Coronary artery (tissue), 2 donors: ENCODE measurements around the gene MYOF.
"Not testable (repeated sequence)": the region's sequence is repeated elsewhere in the genome, so short reads cannot be mapped to it uniquely, and the experiment has no call there.

Experiments used
- DNase-seq: peaks from one replicate; pipeline ENCODE4 v3.0.0-alpha.2; 2017; ENCODE audit warnings: low spot score
- H3K27ac ChIP-seq, 2 donors: fragments of 200-600 bp; sonication (generic); one replicate each; pipeline ENCODE4 v1.5.1; 2016 to 2019
- H3K4me3 ChIP-seq: fragments of 200-600 bp; sonication (generic); 2 replicates; pipeline ENCODE4 v1.5.1; 2016; ENCODE audit warnings: mild to moderate bottlenecking, moderate library complexity
- TF ChIP-seq, protein P1 (sequence below): fragments of 200-600 bp; sonication (generic); IDR thresholded peaks from one replicate; pipeline ENCODE4 v1.5.1; 2019; ENCODE audit warnings: antibody characterized with exemption

The MYOF gene

DNA sequence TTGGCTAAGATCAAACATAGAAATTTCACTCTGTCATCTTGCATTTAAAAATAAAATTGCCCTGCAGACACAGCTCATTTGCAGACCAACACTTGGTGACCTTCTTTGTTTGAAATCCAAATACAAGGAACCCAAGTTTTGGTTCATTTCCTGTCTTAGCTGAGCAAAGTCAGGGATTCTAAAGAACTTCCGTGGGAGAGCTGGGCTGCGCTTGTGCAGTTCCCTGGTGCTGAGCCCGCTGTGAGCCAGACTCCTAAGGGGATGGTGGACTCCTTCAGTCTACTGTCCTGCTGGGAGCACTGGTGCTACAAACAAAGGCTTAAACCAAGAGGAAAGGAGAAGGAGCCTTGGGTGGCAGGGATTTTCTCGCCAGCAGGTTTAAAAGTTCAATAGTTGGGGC, 60.0 kb downstream of the MYOF start:
- peak overlapping the region; percentile 36 to 76 for H3K27ac ChIP-seq
- no peak for DNase-seq
- TF ChIP-seq, protein P1, sequence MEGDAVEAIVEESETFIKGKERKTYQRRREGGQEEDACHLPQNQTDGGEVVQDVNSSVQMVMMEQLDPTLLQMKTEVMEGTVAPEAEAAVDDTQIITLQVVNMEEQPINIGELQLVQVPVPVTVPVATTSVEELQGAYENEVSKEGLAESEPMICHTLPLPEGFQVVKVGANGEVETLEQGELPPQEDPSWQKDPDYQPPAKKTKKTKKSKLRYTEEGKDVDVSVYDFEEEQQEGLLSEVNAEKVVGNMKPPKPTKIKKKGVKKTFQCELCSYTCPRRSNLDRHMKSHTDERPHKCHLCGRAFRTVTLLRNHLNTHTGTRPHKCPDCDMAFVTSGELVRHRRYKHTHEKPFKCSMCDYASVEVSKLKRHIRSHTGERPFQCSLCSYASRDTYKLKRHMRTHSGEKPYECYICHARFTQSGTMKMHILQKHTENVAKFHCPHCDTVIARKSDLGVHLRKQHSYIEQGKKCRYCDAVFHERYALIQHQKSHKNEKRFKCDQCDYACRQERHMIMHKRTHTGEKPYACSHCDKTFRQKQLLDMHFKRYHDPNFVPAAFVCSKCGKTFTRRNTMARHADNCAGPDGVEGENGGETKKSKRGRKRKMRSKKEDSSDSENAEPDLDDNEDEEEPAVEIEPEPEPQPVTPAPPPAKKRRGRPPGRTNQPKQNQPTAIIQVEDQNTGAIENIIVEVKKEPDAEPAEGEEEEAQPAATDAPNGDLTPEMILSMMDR, result no peak
- no peak overlapping the region for H3K4me3 ChIP-seq

DNA sequence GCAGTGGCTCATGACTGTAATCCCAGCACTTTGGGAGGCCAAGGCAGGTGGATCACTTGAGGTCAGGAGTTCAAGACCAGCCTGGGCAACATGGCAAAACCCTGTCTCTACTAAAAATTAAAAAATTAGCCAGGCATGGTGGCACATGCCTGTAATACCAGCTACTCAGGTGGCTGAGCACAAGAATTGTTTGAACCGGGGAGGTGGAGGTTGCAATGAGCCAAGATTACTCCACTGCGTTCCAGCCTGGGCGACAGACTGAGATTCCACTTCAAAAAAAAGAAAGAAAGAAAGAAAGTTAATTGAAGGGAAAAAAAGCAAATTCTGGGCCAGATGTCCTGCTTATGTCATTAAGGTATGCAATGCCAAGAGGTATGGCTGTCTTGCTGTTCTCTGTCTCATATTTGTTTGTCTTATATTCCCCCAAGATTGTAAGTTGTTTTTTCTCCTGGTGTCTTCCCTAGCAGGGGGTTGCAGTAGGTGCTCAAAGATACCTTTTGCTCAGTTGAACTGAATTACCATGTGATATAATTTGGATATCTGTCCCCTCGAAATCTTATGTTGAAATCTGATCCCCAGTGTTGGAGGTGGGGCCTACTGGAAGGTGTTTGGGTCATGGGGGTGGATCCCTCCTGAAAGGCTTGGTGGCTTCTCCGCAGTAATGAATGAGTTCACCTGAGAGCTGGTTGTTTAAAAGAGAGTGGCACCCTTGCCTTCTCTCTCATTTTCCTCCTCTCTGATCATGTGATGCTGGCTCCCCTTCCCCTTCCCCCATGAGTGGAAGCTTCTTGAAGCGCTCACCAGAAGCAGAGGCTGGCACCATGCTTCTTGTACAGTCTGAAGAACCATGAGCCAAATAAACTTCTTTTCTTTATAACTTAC, 60.9 kb downstream of the MYOF start:
- no peak overlapping the region for H3K4me3 ChIP-seq
- H3K27ac ChIP-seq, result peak overlapping the region; percentile 57 to 76
- no peak for DNase-seq
- TF ChIP-seq, protein P1, result no peak

DNA sequence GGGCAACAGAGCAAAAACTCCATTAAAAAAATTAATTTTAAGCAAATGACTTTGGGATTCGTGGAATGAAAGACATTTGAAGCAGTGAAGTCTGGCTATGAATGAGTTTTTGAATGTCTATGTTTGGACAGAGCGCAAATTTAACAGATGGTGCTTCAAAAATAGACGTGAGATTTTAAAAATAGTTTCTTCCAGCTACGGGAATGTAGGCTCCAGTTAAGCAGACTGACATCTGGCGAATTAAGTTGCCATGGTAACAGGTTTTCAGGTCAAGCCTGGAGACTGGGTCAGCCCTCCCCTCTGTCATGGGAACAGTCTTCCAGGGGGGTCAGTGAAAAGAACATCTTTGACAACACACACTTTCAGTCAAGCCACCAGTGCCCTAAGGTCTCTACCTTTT, 62.0 kb downstream of the MYOF start:
- Histone ChIP-seq H3K4me3 (no peak overlapping the region), H3K27ac (peak overlapping the region; percentile 57 to 76)
- TF ChIP-seq, protein P1, result no peak
- DNase-seq, result no peak

DNA sequence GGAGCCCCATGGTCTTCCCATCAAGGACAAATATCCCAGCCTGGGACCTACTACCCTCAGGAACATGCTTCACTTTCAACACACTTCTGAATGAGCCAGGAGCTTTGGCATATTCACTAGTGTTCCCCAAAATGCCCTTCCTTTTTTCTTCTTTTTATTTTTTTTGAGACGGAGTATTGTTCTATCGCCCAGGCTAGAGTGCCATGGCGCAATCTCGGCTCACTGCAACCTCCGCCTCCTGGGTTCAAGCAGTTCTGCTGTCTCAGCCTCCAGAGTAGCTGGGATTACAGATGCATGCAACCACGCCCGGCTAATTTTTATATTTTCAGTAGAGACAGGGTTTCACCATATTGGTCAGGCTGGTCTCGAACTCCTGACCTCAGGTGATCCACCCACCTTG, 63.1 kb downstream of the MYOF start:
- not testable (repeated sequence) for H3K4me3 ChIP-seq, DNase-seq
- H3K27ac ChIP-seq, result peak overlapping the region in 1 of 2 donors; percentile 19

DNA sequence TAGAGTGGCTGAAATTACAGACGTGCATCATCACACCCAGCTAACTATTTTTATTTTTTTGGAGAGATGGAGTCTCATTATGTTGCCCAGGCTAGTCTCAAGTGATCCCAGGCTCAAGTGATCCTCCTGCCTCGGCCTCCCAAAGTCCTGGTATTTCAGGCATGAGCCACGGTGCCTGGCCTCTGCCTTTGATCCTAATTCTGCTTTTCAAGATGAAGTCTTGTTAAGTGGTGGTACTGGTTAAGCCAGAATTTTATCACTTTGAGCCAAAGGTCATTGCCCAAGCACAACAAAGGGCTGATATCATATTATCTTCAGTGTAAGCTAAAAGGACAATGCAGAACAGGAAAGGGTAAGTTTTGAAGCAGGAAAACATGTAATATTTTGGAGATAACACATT, 64.2 kb downstream of the MYOF start:
- no peak overlapping the region for H3K4me3 ChIP-seq
- no peak overlapping the region for H3K27ac ChIP-seq
- TF ChIP-seq, protein P1, result no peak
- no peak for DNase-seq

DNA sequence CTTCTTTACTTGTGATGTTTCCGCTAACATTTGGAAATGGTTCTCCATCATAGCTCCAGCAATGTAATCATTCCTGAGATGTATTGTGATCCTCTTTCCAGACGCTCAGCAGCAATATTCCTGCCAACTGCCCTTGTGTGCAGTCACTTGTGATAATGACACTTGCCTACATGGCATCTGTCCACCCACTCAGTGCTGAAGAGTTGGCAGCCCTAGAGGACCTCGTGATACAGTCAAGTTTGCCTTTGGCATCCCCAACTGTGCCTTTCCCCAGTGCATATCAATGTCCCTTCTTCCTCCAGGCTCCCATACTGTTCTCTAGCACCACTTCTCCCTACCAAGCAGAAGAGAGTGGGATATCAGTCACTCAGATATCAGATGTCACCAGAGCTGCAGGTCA, 64.9 kb downstream of the MYOF start:
- DNase-seq, result no peak
- TF ChIP-seq, protein P1, result no peak
- H3K27ac ChIP-seq, result no peak overlapping the region

DNA sequence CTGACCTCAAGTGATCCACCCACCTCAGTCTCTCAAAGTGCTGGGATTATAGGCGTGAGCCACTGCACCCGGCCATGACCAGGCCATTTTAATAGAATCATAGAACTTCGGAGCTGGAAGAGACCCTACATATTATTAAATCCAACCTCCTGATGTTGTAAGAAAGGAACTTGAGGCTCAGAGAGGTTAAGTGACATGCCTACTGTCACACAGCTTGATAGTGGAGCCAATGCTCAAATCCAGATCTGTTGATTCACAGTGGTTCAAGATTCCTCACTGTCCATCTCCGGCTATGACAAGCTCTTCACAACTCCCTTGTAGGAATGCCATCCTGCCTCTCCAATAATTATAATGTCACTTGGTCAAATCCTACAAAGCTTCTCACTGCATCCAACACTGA, 65.3 kb downstream of the MYOF start:
- Histone ChIP-seq H3K27ac (no peak overlapping the region), H3K4me3 (no peak overlapping the region)
- TF ChIP-seq, protein P1, result no peak

More for the DNA sequence above, 64.9 kb downstream of the MYOF start:
- H3K4me3 ChIP-seq, result no peak overlapping the region

More for the DNA sequence above, 65.3 kb downstream of the MYOF start:
- DNase-seq, result no peak
